ENCODE results near the gene OSMR. TPM values are rescaled to one million over a fixed set of nuclear protein-coding genes. Genes with fewer than 3 reads are reported as not detected.

Gene OSMR
- total and polyA plus RNA-seq, 2 experiments from 2014 or later, result 1.5 to 2.6 TPM

DNA sequence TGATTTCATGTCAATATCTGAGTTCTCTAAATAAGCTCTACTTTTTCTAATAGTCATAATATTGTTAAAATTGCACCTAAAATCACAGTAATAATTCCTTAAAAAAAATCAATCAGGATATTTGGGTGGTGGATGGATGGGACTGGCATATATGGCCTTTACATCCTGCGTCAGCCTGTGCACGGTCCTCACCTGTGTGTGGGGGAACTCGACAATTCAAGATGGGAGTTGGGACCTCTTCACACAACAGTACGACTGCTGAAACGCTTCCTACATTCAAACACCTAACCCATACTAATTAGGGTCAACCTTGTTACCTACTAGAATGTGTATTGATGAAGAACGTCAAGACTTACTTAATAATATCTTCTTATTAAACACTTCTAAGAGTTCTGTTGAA lies 90.5 kb downstream of the OSMR start:
- Mint-ChIP-seq H3K4me3 (no peak overlapping the region), H3K27ac (no peak overlapping the region)

More for the DNA sequence above, 90.5 kb downstream of the OSMR start:
- H3K4me3 ChIP-seq, result no peak overlapping the region
- H2AFZ ChIP-seq, result no peak overlapping the region
- no peak overlapping the region for H3K27ac ChIP-seq (ENCODE audit: low read depth)
- no peaks in the 10 kb centered on the region for H3K79me2 ChIP-seq (replicated peaks; ENCODE audit: insufficient read depth)
- TF ChIP-seq, protein P1, sequence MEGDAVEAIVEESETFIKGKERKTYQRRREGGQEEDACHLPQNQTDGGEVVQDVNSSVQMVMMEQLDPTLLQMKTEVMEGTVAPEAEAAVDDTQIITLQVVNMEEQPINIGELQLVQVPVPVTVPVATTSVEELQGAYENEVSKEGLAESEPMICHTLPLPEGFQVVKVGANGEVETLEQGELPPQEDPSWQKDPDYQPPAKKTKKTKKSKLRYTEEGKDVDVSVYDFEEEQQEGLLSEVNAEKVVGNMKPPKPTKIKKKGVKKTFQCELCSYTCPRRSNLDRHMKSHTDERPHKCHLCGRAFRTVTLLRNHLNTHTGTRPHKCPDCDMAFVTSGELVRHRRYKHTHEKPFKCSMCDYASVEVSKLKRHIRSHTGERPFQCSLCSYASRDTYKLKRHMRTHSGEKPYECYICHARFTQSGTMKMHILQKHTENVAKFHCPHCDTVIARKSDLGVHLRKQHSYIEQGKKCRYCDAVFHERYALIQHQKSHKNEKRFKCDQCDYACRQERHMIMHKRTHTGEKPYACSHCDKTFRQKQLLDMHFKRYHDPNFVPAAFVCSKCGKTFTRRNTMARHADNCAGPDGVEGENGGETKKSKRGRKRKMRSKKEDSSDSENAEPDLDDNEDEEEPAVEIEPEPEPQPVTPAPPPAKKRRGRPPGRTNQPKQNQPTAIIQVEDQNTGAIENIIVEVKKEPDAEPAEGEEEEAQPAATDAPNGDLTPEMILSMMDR (conservative IDR thresholded peaks at IDR 0.05; ENCODE audit: low read depth in 2 of 2), result no peak
- TF ChIP-seq, protein P2, sequence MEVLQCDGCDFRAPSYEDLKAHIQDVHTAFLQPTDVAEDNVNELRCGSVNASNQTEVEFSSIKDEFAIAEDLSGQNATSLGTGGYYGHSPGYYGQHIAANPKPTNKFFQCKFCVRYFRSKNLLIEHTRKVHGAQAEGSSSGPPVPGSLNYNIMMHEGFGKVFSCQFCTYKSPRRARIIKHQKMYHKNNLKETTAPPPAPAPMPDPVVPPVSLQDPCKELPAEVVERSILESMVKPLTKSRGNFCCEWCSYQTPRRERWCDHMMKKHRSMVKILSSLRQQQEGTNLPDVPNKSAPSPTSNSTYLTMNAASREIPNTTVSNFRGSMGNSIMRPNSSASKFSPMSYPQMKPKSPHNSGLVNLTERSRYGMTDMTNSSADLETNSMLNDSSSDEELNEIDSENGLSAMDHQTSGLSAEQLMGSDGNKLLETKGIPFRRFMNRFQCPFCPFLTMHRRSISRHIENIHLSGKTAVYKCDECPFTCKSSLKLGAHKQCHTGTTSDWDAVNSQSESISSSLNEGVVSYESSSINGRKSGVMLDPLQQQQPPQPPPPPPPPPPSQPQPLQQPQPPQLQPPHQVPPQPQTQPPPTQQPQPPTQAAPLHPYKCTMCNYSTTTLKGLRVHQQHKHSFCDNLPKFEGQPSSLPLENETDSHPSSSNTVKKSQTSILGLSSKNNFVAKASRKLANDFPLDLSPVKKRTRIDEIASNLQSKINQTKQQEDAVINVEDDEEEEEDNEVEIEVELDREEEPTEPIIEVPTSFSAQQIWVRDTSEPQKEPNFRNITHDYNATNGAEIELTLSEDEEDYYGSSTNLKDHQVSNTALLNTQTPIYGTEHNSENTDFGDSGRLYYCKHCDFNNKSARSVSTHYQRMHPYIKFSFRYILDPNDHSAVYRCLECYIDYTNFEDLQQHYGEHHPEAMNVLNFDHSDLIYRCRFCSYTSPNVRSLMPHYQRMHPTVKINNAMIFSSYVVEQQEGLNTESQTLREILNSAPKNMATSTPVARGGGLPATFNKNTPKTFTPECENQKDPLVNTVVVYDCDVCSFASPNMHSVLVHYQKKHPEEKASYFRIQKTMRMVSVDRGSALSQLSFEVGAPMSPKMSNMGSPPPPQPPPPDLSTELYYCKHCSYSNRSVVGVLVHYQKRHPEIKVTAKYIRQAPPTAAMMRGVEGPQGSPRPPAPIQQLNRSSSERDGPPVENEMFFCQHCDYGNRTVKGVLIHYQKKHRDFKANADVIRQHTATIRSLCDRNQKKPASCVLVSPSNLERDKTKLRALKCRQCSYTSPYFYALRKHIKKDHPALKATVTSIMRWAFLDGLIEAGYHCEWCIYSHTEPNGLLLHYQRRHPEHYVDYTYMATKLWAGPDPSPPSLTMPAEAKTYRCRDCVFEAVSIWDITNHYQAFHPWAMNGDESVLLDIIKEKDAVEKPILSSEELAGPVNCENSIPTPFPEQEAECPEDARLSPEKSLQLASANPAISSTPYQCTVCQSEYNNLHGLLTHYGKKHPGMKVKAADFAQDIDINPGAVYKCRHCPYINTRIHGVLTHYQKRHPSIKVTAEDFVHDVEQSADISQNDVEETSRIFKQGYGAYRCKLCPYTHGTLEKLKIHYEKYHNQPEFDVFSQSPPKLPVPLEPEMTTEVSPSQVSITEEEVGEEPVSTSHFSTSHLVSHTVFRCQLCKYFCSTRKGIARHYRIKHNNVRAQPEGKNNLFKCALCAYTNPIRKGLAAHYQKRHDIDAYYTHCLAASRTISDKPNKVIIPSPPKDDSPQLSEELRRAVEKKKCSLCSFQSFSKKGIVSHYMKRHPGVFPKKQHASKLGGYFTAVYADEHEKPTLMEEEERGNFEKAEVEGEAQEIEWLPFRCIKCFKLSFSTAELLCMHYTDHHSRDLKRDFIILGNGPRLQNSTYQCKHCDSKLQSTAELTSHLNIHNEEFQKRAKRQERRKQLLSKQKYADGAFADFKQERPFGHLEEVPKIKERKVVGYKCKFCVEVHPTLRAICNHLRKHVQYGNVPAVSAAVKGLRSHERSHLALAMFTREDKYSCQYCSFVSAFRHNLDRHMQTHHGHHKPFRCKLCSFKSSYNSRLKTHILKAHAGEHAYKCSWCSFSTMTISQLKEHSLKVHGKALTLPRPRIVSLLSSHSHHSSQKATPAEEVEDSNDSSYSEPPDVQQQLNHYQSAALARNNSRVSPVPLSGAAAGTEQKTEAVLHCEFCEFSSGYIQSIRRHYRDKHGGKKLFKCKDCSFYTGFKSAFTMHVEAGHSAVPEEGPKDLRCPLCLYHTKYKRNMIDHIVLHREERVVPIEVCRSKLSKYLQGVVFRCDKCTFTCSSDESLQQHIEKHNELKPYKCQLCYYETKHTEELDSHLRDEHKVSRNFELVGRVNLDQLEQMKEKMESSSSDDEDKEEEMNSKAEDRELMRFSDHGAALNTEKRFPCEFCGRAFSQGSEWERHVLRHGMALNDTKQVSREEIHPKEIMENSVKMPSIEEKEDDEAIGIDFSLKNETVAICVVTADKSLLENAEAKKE (CRISPR knock-in tag; IDR thresholded peaks at IDR 0.05), result no peak
- TF ChIP-seq ZNF331 (CRISPR knock-in tag; IDR thresholded peaks at IDR 0.05; ENCODE audit: low read depth), result no peak
- TF ChIP-seq POLR2AphosphoS5 (IDR thresholded peaks at IDR 0.05; ENCODE audit: low read depth), result no peak
- no peak for TF ChIP-seq STAT1 (IDR thresholded peaks at IDR 0.05; ENCODE audit: unreplicated experiment)
- TF ChIP-seq, protein P3, sequence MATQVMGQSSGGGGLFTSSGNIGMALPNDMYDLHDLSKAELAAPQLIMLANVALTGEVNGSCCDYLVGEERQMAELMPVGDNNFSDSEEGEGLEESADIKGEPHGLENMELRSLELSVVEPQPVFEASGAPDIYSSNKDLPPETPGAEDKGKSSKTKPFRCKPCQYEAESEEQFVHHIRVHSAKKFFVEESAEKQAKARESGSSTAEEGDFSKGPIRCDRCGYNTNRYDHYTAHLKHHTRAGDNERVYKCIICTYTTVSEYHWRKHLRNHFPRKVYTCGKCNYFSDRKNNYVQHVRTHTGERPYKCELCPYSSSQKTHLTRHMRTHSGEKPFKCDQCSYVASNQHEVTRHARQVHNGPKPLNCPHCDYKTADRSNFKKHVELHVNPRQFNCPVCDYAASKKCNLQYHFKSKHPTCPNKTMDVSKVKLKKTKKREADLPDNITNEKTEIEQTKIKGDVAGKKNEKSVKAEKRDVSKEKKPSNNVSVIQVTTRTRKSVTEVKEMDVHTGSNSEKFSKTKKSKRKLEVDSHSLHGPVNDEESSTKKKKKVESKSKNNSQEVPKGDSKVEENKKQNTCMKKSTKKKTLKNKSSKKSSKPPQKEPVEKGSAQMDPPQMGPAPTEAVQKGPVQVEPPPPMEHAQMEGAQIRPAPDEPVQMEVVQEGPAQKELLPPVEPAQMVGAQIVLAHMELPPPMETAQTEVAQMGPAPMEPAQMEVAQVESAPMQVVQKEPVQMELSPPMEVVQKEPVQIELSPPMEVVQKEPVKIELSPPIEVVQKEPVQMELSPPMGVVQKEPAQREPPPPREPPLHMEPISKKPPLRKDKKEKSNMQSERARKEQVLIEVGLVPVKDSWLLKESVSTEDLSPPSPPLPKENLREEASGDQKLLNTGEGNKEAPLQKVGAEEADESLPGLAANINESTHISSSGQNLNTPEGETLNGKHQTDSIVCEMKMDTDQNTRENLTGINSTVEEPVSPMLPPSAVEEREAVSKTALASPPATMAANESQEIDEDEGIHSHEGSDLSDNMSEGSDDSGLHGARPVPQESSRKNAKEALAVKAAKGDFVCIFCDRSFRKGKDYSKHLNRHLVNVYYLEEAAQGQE (IDR thresholded peaks at IDR 0.05; ENCODE audit: unreplicated experiment), result no peak
- no peak for TF ChIP-seq CREB1 (CRISPR knock-in tag; IDR thresholded peaks at IDR 0.05; ENCODE audit: low read depth)
- TF ChIP-seq ZNF114 (CRISPR knock-in tag; IDR thresholded peaks at IDR 0.05), result no peak
- no peak for TF ChIP-seq EZH2phosphoT487 (IDR thresholded peaks at IDR 0.05; ENCODE audit: unreplicated experiment)
- no peak for TF ChIP-seq NANOG (IDR thresholded peaks at IDR 0.05; ENCODE audit: borderline replicate concordance)
- TF ChIP-seq EZH2 (IDR thresholded peaks at IDR 0.05; ENCODE audit: low read depth, unreplicated experiment), result no peak
- TF ChIP-seq, protein P4, sequence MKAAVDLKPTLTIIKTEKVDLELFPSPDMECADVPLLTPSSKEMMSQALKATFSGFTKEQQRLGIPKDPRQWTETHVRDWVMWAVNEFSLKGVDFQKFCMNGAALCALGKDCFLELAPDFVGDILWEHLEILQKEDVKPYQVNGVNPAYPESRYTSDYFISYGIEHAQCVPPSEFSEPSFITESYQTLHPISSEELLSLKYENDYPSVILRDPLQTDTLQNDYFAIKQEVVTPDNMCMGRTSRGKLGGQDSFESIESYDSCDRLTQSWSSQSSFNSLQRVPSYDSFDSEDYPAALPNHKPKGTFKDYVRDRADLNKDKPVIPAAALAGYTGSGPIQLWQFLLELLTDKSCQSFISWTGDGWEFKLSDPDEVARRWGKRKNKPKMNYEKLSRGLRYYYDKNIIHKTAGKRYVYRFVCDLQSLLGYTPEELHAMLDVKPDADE (IDR thresholded peaks at IDR 0.05), result no peak
- TF ChIP-seq JUNB (IDR thresholded peaks at IDR 0.05; ENCODE audit: unreplicated experiment), result no peak
- peaks cover 5% of the 10 kb centered on the region; the same call in 2 of the 3 replicates for H3K4me1 Mint-ChIP-seq
- no peaks in the 10 kb centered on the region for H3F3A ChIP-seq (replicated peaks; ENCODE audit: low read depth)
- no peak for ATAC-seq
- H3K27me3 ChIP-seq (ENCODE audit: insufficient read depth), result no peaks in the 10 kb centered on the region
- H3K9me3 Mint-ChIP-seq, result no peaks in the 10 kb centered on the region
- peaks cover under 1% of the 10 kb centered on the region; the same call in 1 of the 2 replicates for H3K36me3 ChIP-seq (ENCODE audit: insufficient read depth)
- H3K9me2 ChIP-seq (ENCODE audit: insufficient read depth), result peaks cover 3% of the 10 kb centered on the region; the same call in 1 of the 2 replicates
- H3K4me2 ChIP-seq, result no peak overlapping the region
- H3K36me3 Mint-ChIP-seq (ENCODE audit: low read depth), result no peaks in the 10 kb centered on the region
- no peaks in the 10 kb centered on the region for H3K4me1 ChIP-seq (ENCODE audit: insufficient read depth)
- no peak for DNase-seq (ENCODE audit: low spot score)
- H4K20me1 ChIP-seq (replicated peaks; ENCODE audit: insufficient read depth), result no peaks in the 10 kb centered on the region
- H3K27me3 Mint-ChIP-seq (ENCODE audit: insufficient read depth, low read depth, poor library complexity), result peaks cover 8% of the 10 kb centered on the region

Measured in GM23338 (cell line).